GM12864 (cell line): ENCODE measurements around the gene CADM4.
A peak's percentile ranks its signal among the peaks of the same experiment; 100 is the strongest.

Experiments
- DNase-seq: peaks from one replicate; pipeline ENCODE4 v3.0.0-alpha.2; 2011; ENCODE audit warnings: low read depth
- H3K4me3 ChIP-seq: 2 replicates; pipeline ENCODE4 v1.5.1; 2011; ENCODE audit warnings: mild to moderate bottlenecking, low read depth, low read length, control low read depth
- CTCF ChIP-seq: IDR thresholded peaks from 2 replicates; pipeline ENCODE4 v1.5.1; 2011; ENCODE audit warnings: low read depth, mild to moderate bottlenecking, moderate library complexity, low read length, control low read depth, inconsistent platforms; ENCODE audit errors: missing control alignments

Gene CADM4

DNA sequence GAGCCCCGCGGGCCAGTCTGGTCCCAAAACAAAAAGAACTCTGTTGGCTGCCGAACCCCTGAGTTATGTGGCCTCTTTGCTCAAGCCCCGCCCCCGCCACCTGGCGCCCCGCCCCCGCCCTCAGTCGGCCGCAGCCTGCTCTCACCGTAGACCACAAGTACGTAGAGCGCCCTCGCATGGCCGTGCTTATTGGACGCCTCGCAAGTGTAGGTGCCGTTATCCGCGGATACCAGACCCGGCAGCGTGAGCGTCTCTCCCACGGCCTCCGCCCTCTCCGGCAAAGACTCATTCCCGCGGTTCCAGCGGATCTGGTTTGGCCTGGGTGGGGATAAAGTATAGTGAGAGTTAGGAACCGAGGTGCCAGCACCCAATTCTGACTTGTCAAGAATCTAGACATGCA, 14.7 kb downstream of the CADM4 start:
- peak; percentile 50 for TF ChIP-seq CTCF
- DNase-seq = peak; percentile 57
- no peak overlapping the region for H3K4me3 ChIP-seq

DNA sequence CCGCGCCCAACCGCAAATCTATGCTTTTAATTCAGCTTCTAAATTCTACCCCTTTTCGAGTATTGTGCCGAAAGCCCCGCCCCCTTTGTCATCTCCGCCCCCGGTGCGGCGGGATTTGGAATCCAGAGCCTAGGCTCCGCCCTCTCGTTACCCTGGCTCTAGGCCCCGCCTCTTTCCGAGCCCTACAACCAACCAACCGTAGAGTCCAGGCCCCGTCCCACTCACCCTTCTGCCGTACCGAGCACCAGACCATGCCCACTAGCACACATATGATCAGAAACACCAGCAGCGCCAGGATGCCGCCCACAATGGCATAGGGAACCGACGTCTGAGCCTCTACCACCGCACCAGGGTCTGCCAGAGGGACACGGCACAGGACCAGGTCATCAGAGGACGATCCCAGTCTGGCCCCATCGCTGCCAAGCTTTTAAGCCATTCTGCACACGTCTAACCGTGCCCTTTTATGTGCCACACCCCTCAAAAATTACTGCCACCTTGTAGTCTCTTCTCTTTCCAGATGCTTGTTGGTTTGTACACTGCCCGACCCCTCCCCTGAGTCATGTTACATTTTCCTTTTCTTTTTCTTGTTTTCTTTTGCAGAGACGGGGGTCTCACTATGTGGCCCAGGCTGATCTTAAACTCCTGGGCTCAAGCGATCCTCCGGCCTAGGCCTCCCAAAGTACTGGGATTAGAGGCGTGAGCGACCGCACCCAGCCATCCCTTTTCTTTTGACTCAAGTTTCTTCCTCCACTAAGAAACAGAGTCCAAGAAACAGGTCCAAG, 15.6 kb downstream of the CADM4 start:
- DNase-seq = no peak
- H3K4me3 ChIP-seq = no peak overlapping the region
- TF ChIP-seq CTCF = no peak

DNA sequence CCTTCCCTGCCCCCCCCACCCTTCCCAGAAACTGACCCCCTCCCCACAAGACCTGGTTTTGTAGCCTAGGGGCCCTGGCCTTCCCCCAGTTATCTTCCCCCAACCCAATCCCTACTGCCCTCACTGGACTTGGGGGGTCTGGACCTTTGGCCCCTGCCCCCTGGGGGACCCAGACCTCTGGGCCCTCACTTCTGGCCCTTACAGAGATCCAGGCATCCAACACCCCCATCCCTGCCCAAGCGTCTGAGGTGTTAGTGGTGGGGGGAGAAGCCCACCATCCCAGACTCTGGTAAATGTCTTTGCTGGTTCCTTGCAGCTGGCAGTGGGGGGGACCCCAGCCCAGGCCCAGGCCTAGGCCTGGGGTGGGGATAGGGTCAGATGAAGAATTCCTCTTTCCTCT, 16.7 kb downstream of the CADM4 start:
- TF ChIP-seq CTCF = no peak

DNA sequence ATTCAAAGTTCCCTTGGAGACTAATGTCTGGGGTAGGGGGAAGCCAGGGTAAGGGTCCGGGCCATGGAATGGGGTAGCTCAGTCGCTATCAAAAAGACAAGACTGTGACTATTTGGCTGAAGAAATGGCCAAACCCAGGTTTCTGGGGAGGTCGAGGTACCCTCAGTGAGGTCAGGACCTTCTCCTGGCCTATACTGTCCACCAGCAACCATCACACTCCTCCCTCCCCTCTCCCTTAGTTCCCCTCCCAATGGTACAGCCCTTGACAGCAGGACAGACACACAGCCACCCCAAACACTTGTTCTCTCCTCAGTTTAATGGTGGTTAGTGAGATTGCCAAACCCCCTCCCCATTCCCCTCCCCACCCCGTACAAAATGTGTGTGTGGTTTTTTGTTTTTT, 17.6 kb downstream of the CADM4 start:
- DNase-seq = no peak
- H3K4me3 ChIP-seq = no peak overlapping the region
- TF ChIP-seq CTCF = no peak

More for the DNA sequence above, 16.7 kb downstream of the CADM4 start:
- no peak overlapping the region for H3K4me3 ChIP-seq
- no peak for DNase-seq

GRCh38 chr19:43620061-43621001, 19.3 kb downstream of the CADM4 start:
- peak overlapping the region; percentile 80 for H3K4me3 ChIP-seq
- DNase-seq = no peak

GRCh38 chr19:43619262-43620060, 20.2 kb downstream of the CADM4 start, which contains the start of gene ZNF428:
Gene ZNF428 (minus strand): TSS chr19:43619629. CDS start chr19:43614304, 5,325 bp downstream.
- peak; percentile 85 for DNase-seq
- no peak for TF ChIP-seq CTCF
- H3K4me3 ChIP-seq = peak within 1 kb of the TSS; percentile 80

More at GRCh38 chr19:43620061-43621001, 19.3 kb downstream of the CADM4 start:
- TF ChIP-seq CTCF = no peak
